ENCODE measurements around the gene BEND3.

BEND3 gene

DNA sequence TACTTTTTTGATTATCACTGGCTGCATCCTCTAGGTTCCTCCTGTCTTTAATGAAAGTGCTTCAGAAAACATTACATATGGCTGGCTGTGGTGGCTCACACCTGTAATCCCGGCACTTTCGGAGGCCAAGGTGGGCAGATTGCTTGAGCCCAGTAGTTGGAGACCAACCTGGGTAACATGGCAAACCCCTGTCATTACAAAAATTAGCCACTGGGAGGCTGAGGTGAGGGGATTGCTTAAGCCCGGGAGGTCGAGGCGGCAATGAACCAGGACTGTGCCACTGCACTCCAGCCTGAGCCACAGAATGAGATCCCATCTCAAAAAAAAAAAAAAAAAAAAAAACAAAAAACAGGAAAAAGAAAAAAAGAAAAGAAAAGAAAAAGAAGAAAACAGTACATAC is 35.3 kb downstream of the BEND3 start:
- peak in 1 of 2 experiments; percentile 20 for DNase-seq

DNA sequence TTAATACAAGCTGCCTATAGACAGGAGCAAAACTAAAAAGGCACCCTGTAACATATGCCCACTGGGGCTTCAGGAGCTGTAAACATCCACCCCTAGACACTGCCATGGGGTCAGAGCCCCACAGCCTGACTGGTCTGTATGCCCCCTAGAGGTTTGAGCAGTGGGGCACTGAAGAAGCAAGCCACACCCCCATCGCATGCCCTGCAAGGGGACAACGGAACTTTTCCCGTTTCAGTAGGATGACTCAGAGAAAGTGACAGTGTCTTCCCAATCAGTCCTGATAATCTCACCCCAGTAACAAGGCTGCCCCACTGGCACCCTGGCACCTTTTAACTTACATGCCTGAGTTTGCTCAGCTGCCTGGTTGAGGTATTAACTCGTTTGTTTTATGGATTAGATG is 35.9 kb downstream of the BEND3 start:
- DNase-seq, result no peak

DNA sequence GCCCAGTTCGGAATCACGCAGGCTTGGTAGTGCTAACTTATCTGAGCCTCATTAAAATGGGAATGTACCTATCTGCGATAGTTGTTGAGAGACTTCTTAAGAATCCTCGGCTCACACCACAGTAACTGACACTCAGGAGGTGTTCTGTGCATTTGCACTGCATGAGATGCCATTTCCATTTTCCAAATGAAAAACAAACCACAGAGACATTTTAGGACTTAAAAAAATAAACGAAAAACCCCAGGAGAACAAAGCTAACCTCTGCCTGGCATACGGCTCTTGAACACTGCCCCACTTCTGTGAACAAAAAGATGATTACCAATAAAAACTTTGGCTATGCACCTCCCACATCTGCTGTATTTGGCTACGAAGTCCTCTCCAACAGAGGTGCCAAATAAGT is 37.6 kb downstream of the BEND3 start:
- no peak for DNase-seq

DNA sequence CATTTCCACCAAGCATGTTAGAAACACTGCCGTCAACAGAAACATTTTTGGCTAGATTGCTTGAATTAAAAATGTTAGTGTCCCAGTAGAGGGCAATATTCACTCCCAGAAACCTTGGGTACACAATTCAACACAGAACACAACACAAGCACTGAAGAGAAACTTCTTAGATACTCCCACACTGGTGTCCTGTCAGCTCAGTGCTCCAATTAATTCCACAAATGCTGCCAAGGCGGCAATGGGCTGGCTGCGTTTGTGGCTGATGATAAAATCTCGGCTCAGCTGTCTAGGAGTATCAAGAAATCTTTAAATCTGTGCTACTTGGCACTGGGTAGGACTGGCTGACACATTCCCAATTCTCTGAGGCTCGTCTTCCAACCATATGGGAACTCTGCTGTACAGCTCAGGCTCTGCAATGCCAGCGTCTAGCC is 39.3 kb downstream of the BEND3 start:
- no peak for DNase-seq

DNA sequence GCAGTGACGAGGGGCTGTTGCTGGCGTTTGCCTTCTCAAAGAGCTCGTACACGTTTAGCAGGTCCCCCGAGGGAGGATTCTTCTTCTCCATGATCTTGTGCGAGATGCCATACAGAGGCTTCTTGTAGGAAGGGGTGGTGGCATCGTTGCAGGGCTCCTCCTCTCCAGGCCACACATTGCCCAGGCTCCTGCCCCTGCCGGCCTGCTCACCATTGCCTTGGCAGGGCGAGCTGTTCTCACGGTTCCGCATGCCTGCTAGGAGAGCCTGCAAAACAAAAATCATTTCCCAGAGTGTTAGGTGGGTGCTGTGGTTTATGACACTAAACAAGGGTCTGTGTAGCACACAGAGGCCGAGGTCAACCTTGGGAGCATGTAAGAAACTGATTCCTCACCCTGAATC is 44.6 kb downstream of the BEND3 start:
- DNase-seq, result no peak

DNA sequence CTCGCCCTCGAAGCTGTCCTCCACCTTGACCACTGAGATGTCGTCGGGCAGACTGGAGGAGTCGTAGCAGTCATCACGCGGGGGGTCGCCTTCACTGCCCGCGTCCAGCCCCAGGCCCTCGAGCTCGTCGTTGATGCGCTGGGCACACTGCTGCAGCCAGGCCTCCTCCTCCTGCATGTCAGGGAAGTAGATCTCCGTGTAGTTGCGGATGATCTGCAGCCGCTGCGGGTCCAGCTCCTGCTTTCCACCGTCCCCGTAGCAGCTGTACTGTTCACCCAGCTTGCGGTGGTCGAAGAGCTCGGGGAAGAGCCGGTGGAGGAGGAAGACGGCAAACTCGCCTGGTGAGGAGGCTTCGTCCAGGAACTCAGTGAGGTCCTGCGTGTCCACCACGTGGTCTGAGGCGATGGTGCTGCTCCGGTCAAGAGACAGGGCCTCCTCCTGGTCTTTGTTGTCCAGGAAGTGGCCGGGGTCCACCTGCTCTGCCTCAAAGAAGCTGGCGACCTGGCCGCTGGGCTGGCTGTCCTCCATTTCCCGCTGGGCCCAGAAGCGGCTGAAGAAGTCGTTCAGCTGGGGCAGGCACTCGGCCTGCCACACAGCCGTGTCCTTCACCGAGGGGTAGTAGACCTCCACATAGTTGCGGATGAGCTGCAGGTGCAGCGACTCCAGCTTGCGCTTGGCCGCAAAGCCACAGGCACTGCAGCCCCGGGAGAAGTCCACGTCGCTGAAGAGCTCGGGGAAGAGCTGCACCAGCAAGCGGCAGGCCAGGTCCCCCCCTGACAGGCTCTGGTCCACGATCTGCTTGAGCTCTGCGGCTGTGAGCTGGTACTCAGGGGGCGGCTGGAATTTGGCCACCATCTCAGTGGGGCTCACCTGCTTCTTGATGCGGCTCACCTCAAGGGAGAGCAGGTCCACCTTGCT is 45.4 kb downstream of the BEND3 start:
- DNase-seq, result no peak

DNA sequence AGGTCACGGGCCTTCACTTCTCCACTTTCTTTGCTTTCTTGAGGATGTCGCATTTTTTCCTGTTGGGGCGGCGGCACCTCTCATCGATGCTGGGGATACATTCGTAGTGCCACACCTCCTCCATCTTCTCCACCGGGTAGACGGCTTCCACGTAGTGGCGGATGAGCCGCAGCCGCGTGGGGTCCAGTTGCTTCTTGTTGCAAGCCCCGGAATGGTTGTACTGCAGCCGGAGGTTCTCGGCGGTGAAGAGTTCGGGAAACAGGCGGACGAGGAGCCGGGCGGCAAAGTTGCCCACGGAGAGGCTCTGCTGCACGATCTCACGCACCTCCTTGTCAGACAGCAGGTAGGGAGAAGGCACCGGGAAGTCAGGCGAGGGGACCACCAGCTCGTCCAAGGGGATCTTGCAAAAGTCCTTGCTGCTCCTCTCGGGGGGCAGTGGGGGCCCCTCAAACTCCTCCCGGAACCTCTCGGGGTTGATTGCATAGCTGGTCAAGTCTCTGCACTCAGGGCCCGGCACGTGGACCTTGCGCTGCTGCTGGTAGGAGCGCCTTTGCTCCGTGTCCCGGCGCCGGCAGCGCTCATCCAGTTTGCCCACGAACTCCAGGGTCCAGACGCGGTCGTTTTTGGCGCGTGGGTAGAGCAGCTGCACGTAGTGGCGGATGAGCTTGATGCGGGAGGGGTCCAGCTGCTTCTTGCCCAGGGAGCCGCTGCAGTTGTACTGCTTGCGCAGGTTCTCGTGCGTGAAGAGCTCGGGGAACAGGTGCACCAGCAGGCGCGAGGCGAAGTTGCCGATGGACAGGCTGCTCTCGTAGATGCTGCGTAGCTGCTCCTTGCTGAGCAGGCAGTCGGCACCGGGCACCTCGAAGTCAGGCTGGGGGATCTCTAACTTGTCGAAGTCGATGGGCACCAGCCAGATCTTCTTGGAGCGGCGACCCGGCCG is 46.4 kb downstream of the BEND3 start:
- no peak for DNase-seq

DNA sequence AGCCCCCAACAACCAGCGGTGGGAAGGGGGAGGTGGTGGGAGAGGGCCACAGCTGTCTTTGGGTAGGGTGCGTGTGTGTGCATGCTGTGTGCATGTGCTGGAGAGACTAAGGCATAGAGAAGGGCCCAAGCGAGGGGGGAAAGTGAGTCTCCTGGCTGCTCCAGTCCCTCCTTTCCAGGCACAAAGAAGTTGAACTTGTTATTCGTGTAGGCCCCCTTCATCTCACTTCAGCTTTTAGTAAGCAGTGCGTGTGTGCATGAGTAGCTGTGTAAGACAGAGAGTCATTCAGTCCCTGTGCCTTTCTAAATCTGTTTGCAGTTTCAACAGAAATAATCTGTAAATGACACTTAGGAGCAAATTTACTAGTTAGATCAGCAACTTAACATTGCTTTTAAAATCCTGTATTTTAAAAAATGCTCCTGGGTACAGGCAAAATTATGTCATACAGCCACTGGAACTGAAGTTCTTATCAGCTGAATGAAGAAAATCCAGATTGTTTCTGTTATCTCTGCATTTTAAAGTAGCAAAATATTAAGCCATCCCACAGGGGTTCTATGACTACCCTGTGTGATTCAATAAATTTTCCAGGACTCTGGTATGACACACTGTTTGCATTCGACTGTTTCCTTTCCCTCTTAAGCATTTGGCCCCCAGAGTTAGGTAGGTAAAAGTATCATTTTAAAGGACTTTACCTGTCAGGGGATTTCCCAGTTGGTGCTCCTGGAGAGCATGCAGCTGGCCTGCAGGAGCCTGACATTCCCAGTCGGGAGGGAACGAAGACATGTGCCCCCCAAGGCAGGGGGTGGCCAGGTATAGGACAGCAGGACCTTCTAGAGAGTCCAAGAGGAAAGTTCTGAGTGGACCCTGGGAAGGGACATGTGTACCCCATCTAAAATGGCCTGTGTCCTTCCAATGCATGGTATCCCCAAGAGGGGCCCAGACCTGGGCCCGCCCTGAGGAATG is 48.3 kb downstream of the BEND3 start:
- DNase-seq, result no peak

DNA sequence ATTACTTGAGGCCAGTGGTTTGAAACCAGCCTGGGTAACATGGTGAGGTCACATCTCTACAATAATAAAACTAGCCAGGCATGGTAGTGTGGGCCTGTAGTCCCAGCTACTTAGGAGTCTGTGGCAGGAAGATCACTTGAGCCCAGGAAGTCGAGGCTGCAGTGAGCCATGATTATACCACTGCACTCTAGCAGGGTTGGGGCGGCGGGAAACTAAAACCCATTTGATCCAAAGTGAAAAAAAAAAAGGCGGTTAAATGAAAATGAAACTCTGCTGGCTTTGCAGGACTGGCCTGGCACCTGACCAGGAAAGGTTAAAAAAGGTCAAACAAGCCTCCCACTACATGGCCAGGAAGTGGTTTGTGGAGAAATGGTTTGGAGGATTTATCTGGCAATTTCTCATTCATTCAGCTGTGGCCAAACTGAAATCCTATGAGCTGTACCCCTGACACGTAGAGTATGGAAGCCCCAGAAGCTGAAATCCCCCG is 50.7 kb downstream of the BEND3 start:
- no peak for DNase-seq

DNA sequence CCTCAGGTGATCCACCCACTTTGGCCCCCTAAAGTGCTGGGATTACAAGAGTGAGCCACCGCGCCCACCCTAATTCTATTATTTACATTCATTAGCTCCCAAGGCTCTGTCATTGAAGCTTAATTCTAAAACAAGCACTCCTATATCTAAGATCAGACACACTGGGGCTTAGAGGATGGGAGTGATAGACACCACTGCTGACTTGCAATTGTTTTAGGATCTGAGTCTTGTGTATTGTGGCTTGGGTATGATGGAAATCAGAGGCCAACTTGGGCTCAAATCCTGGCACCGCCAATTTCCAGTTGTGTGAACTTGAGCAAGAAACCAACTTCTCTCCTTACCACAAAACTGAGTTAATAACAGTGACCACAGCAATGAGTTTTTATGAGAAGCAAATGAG is 52.6 kb downstream of the BEND3 start:
- DNase-seq, result no peak

DNA sequence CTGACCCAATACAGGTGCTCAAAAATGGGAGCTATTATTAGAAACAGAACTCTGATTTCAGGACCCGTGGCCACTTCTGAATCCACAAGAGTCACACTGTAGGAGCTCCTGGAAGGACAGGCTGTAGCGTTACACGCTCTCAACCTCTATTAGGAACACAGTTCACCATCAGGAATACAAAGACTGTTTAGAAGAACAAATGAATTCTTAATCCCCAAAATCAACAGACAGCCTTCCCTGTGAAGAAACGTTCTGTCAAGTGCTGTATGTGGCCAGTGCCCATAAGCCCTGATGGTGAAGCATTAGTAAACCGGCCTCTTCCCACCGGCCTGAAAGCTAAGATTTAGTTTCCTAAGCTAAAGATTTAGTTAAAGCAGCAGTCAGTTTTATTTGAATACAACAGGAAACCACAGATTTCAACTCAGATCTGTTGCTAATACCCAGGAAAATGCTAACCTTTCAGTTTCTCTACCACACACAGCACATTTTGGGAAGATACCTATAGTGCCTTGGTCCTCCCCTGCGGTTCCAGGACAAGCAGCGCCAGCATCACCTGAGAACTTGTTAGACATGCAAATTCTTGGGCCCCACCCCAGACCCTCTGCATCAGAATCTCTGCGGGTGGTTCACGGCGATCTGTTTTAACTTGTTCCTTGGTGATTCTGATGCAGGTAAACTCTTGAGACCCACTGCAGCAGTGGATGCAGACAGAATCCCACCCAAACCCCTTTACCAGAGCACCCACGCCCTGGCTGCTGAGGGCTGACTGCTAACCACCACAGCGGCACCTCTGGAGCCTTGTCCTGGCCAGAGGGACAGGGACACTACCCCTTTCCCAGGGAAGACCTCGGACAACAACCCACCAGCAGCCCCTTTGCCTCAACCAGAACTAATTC is 53.9 kb downstream of the BEND3 start:
- DNase-seq, result no peak

DNA sequence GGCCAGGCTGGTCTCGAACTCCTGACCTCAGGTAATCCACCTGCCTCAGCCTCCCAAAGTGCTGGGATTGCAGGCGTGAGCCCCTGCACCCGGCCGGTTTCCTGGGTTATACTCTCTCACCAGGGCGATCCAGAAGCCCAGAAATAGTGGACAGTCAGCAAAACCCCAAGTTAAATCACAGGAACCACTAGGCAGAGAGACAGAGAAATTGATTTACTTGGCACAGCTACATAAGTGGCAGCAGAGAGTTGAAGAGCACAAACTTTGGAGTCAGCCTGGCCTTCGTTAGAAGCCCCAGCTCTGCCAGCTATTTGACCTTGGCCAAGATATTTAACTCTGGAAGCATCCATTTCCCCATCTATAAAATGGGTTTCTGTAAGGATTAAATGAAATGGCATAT is 54.6 kb downstream of the BEND3 start:
- DNase-seq, result no peak

DNA sequence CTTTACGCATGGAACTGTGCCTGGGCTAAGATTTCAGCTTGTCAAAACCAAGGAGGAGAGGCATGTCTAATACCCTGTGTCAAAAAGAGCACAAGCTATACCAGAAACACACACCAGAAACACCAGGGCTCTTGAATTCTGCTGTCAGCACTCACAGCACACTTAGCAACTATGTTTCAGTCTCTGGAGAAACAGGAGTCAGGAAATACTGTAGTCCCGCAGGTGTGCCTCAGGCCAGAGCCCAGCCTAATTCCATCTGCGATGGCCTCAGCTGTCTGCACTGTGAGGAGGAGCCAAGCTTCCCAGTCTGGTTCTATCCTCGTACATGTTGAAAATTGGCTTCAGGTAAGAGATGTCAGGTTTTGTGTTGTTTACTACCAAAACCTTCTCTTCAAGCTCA is 55.7 kb downstream of the BEND3 start:
- no peak for DNase-seq

DNA sequence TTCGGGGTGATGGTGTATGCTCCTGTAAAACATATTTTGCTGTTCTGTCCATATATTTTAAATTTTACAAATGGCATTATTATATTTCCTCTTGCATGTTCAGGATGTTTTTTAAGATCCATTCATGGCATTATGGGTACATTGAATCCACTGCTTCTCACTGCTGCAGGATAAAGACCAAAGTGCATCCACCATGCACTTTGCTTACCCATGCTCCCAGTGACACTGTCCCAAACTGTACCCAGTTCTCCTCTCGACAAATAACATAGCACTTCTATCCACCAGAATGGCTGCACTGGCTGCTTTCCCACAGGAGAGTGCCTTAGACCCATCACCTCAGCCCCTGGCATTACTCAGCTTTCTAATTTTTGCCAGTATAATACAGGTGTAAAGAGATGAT is 57.6 kb downstream of the BEND3 start:
- DNase-seq, result no peak

DNA sequence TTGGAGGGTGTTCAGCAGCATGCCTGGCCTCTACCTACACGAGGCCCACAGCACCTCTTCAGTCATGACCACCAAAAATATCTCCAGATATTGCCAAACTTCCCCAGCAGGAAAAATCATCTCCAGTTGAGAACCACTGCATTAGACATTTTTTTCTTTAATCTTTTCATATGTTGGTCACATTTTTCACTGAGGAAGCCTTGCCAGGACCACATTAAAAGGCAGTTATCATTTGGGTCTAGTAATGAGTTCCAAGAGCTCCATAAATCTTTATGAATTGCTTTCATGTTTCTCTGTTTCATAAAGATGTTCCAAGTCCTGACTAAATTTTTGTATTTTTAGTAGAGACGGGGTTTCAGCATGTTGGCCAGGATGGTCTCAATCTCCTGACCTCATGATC is 58.5 kb downstream of the BEND3 start:
- DNase-seq, result no peak

DNA sequence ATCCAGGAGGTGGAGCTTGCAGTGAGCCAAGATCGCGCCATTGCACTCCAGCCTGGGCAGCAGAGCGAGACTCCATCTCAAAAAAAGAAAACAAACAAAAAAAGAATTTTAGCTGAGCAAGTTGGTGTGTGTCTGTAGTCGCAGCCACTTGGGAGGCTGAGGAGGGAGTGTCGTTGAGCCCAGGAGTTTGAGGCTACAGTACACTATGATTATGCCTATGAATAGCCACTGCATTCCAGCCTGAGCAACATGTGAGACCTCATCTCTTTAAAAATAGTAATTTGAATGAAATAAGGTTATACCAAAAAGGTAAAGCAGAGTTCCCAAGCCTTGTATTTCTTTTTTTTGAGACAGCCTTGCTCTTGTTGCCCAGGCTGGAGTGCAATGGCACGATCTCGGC is 67.5 kb downstream of the BEND3 start:
- no peak for DNase-seq

DNA sequence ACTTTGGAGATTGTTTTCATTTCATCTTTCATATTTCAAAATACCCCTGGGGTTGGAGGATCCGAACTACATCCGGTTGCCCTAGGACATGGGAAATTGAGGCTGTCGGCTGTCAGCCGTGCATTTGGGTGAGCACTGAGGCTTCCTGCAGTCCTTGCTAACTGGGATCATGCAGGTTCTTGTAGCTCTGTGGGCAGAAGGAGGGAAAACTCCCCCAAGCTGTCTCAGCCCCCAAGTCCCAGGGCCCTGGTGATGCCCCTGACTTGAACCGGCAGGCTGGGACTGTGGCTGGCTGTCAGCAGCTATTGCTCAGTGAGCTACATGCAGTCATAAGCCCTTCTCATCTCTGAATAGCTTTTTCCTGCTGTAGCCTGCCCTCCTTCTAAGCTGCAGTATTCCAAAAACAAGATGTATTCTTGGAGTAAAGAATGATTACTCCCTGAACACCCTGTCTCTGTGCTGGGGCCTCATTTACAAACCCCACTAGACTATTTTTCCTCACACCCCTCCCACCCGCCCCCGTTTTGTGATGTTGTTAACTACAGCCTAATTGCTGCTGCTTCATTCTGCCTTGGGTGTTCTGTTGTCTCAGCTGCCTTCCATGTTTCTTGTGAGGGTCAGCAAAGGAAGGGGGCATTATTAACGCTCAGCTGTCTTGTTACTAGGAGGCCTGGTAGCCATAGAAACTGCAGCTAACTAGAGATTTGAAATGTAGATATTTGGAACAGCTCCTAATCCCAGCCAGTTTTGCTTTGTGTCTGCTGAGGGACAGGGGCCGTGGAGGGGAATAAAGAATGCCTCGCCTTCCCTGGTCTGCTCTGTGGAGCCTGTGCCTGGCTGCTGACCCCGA is 69.3 kb downstream of the BEND3 start:
- DNase-seq, result no peak

DNA sequence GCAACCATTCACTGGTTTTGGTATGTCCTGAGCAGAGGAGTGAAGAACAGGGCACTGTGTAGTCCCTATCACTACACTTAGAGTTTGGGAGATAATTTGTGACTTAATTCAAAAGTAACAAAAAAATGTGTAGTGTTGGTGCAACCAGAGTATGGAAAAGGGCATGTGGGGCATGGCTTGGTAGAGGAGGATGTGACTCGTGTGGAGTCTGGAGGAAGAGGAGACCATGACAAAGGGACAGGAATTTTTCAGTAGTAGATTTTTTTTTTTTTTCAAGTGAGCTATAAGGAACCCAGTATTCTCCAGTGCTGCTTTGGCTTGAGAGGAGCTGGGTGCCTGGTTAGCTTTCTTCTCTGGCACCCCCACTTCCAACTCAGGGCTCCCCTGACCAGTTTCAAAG is 82.2 kb downstream of the BEND3 start:
- no peak for DNase-seq

DNA sequence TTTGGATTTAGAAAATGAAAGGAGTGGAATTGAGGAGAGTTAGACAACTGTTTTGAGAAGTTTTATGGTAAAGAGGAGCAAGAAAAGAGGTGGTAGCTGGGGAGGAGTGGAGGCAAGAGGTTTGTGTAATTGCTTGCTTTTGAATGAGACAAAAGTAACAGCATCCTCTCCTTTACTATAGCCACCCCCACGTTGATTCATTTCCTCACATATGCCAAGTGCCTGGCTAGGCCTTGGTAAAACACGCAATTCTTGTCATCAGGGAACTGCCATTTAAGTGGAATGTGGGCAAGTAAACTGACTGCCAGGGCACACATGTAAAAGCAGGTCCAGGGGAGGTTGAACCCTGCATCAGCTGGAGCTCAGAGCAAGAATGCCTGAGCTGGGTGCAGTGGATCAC is 83.3 kb downstream of the BEND3 start:
- DNase-seq, result no peak

DNA sequence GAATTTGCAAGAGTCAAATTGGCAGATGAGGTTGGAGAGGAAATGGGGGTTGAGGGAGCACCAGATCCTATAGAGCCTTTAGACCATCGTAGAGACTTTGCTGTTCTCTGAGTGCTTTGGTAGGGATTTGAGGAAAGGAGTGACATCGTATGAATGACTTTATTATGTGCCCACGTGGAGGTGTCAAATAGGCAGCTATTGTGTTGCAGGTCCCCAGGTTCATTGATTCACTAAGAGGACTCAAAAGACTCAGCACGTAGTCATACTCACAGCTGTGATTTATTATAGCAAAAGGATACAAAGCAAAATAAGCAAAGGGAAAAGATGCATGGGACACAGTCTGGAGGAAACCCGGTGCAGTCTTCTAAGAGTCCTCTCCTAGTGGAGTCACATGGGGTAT is 85.2 kb downstream of the BEND3 start:
- no peak for DNase-seq

Measured in NCI-H524 (cell line).